ENCODE data around the gene FKBP5. TPM values are rescaled to one million over a fixed set of nuclear protein-coding genes. Genes with fewer than 3 reads are reported as not detected.
A peak's percentile ranks its signal among the peaks of the same experiment; 100 is the strongest.

FKBP5 gene
- polyA plus RNA-seq, 2 of the 4 experiments (the other 2 are of a cell fraction): 8.4 to 11.7 TPM

DNA sequence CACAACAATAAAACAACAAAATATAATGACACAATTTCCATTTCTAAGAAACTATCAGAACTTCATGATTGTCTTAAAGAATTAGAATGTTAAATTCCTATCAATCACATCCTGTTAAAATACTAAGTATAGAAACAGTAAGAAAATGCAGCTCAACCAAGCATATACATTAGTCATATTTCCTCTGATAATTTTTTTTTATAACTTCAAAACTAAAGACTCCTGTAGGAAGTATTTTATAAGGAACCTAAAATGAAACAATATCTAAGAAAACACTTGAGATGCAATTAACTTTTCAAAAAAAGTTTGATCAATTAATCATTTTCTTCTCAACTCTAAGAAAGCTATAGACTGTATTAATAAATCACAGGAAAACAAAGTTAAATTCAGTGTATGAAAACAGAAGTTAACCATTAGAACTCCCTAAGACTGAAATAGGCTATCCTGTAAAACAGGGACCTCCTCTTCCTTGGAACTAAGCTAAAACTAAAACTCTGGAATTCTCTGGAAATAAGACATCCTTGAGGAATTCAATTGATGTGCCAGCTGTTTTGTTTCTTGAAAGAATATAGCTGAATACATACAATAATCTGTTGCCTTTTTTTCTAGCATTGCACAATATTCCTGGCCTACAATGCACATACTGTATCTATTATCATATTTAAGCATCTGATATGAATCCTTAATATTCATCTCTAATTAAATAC lies 19.8 kb downstream of the FKBP5 start:
- POLR2A ChIA-PET: no interaction called here

DNA sequence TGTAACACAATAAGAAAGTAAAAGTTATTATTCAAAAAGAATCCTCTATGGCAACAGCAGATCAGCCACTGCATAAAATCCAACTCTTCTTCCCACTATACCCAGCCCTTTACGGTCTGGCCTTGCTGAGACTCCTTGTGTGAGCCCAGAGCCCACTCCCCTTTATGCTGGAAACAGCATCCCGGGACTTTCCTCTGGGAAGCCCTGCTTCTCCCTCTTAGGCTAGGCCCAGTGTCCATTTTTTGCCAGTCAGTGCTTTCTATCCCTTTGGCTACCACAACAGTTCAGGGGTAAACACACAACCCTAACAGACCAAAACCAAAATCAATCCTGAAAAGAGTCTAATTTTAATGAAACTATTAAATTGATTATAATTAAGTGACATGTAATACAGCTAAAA lies 20.6 kb downstream of the FKBP5 start:
- Histone ChIP-seq H3K4me3 (no peak overlapping the region), H3K4me2 (no peak overlapping the region), H3K9me3 (no peaks in the 10 kb centered on the region), H3K4me1 (peaks cover 14% of the 10 kb centered on the region; the same call in 1 of the 3 replicates), H3K27ac (no peak overlapping the region)
- ATAC-seq (no peak), DNase-seq (ENCODE audit: low read depth in 1 of 2, low spot score in 1 of 2) (no peak), FAIRE-seq (no peak)
- CTCF ChIA-PET: interaction anchor here (1.3 kb wide), 1 partner anchor 25 kb away, joined by 3 read pairs; no protein-coding TSS in a partner anchor
- no peak for TF ChIP-seq EHF (CRISPR knock-in tag; IDR thresholded peaks at IDR 0.05)
- no peak for TF ChIP-seq ZFP36 (IDR thresholded peaks at IDR 0.05; ENCODE audit: borderline replicate concordance, partially characterized antibody)
- no peak for TF ChIP-seq JUN (IDR thresholded peaks at IDR 0.05)
- TF ChIP-seq RARB (CRISPR knock-in tag; IDR thresholded peaks at IDR 0.05): no peak
- no peak for TF ChIP-seq MYC (IDR thresholded peaks at IDR 0.05; ENCODE audit: borderline replicate concordance, low read length)
- POLR2A ChIA-PET: no interaction called here
- 97% methylated on average over 2 of the region's 2 CpGs for WGBS (ENCODE audit: missing lambda C conversion rate)

More for the DNA sequence above, 19.8 kb downstream of the FKBP5 start:
- peaks cover 14% of the 10 kb centered on the region; the same call in 1 of the 3 replicates for H3K4me1 ChIP-seq
- H3K4me2 ChIP-seq: peak overlapping the region; percentile 74
- TF ChIP-seq CEBPB (IDR thresholded peaks at IDR 0.05) (peak; percentile 40 to 56; a peak in 3 of 4 replicates), CBX2 (IDR thresholded peaks at IDR 0.05; ENCODE audit: borderline replicate concordance, low read depth) (no peak)
- ATAC-seq (no peak), FAIRE-seq (no peak), DNase-seq (ENCODE audit: low read depth in 1 of 2, low spot score in 1 of 2) (no peak)
- no peak overlapping the region for H3K4me3 ChIP-seq
- no peaks in the 10 kb centered on the region for H3K9me3 ChIP-seq
- H3K27ac ChIP-seq: no peak overlapping the region; a peak in 1 of 6 replicates
- CTCF ChIA-PET: interaction anchor here (1.3 to 2.1 kb wide), 3 partner anchors 11 to 68 kb away, joined by 3 to 9 read pairs (median 4); partner anchors contain the start of gene ARMC12

DNA sequence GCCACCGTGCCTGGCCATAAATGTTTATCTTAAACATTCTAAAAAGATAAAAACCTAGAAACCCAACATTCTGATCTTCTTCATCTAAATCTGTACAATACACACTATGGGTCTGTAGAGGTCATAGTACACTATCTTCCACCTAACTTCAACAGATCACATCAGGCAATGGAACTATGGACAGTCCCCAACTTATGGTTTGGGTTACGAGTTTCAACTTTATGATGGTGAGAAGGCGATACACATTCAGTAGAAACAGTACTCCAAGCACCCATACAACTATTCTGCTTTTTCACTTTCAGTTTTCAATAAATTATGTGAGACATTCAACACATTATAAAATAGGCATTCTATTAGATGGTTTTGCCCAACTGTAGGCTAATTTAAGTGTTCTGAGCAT lies 23.1 kb downstream of the FKBP5 start:
- Histone ChIP-seq H3K27ac (no peak overlapping the region), H3K4me1 (peaks cover 14% of the 10 kb centered on the region; the same call in 1 of the 3 replicates), H3K9me3 (no peaks in the 10 kb centered on the region), H3K4me3 (no peak overlapping the region), H3K4me2 (no peak overlapping the region)
- CTCF ChIA-PET: no interaction called here
- POLR2A ChIA-PET: no interaction called here
- FAIRE-seq: no peak
- no peak for DNase-seq (ENCODE audit: low read depth in 1 of 2, low spot score in 1 of 2)
- WGBS (ENCODE audit: missing lambda C conversion rate): 92% methylated on average over 3 of the region's 3 CpGs
- ATAC-seq: no peak
- TF ChIP-seq HOXB13 (CRISPR knock-in tag; IDR thresholded peaks at IDR 0.05; ENCODE audit: low read depth): no peak

DNA sequence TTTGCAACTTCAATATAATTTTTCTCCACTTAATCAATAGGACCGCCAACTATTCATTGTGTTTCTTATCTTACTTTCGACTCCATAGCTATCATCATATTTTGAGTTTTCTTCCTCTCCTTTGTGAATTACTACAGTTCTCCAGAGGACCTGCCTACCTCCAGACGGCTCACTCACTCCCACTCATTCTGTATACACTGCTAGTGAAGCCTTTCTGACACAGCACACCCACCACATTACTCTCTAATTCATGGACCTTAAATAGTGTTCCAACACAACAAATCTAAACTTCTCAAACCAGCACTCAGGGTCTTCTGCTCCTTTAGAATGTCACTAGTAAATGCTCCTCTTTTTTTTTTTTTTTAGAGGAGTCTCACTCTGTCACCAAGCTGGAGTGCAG lies 23.8 kb downstream of the FKBP5 start:
- ATAC-seq (no peak), DNase-seq (ENCODE audit: low read depth in 1 of 2, low spot score in 1 of 2) (no peak), FAIRE-seq (no peak)
- Histone ChIP-seq H3K9me3 (no peaks in the 10 kb centered on the region), H3K4me2 (no peak overlapping the region), H3K4me3 (no peak overlapping the region), H3K4me1 (peaks cover 13% of the 10 kb centered on the region; the same call in 1 of the 3 replicates), H3K27ac (no peak overlapping the region)
- no peak for TF ChIP-seq MAZ (IDR thresholded peaks at IDR 0.05; ENCODE audit: borderline replicate concordance, low read depth, low read length)
- no peak for TF ChIP-seq SREBF2 (IDR thresholded peaks at IDR 0.05)
- no peak for TF ChIP-seq HOXA7 (CRISPR knock-in tag; IDR thresholded peaks at IDR 0.05)
- TF ChIP-seq NR3C1 (IDR thresholded peaks at IDR 0.05): no peak
- TF ChIP-seq BHLHE40 (IDR thresholded peaks at IDR 0.05; ENCODE audit: low read depth, low read length): no peak
- TF ChIP-seq CBX2 (IDR thresholded peaks at IDR 0.05; ENCODE audit: borderline replicate concordance, low read depth): no peak
- TF ChIP-seq NFE2L2 (conservative IDR thresholded peaks at IDR 0.05; ENCODE audit: low read length): no peak
- TF ChIP-seq, protein P1, sequence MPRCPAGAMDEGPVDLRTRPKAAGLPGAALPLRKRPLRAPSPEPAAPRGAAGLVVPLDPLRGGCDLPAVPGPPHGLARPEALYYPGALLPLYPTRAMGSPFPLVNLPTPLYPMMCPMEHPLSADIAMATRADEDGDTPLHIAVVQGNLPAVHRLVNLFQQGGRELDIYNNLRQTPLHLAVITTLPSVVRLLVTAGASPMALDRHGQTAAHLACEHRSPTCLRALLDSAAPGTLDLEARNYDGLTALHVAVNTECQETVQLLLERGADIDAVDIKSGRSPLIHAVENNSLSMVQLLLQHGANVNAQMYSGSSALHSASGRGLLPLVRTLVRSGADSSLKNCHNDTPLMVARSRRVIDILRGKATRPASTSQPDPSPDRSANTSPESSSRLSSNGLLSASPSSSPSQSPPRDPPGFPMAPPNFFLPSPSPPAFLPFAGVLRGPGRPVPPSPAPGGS (IDR thresholded peaks at IDR 0.05): no peak
- TF ChIP-seq, protein P2, sequence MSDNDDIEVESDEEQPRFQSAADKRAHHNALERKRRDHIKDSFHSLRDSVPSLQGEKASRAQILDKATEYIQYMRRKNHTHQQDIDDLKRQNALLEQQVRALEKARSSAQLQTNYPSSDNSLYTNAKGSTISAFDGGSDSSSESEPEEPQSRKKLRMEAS (IDR thresholded peaks at IDR 0.05): no peak
- TF ChIP-seq, protein P3, sequence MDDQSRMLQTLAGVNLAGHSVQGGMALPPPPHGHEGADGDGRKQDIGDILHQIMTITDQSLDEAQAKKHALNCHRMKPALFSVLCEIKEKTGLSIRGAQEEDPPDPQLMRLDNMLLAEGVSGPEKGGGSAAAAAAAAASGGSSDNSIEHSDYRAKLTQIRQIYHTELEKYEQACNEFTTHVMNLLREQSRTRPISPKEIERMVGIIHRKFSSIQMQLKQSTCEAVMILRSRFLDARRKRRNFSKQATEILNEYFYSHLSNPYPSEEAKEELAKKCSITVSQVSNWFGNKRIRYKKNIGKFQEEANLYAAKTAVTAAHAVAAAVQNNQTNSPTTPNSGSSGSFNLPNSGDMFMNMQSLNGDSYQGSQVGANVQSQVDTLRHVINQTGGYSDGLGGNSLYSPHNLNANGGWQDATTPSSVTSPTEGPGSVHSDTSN (IDR thresholded peaks at IDR 0.05): no peak
- TF ChIP-seq EP300 (IDR thresholded peaks at IDR 0.05): no peak
- no peak for TF ChIP-seq TP53 (CRISPR knock-in tag; IDR thresholded peaks at IDR 0.05)
- no peak for TF ChIP-seq HOXB13 (CRISPR knock-in tag; IDR thresholded peaks at IDR 0.05; ENCODE audit: low read depth)
- no peak for TF ChIP-seq ZFP36 (IDR thresholded peaks at IDR 0.05; ENCODE audit: borderline replicate concordance, partially characterized antibody)
- no peak for TF ChIP-seq JUNB (IDR thresholded peaks at IDR 0.05)
- TF ChIP-seq HOXB5 (CRISPR knock-in tag; IDR thresholded peaks at IDR 0.05): no peak
- TF ChIP-seq, protein P4, sequence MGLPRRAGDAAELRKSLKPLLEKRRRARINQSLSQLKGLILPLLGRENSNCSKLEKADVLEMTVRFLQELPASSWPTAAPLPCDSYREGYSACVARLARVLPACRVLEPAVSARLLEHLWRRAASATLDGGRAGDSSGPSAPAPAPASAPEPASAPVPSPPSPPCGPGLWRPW (IDR thresholded peaks at IDR 0.05): no peak
- ChIA-PET CTCF (no interaction called here), POLR2A (no interaction called here)
- 82% methylated on average over 3 of the region's 3 CpGs for WGBS (ENCODE audit: missing lambda C conversion rate)
